ENCODE results near the gene PLEKHA7.

GRCh38 chr11:16924826-16925560 is 89.2 kb downstream of the PLEKHA7 start:
- TF ChIP-seq, protein P1, sequence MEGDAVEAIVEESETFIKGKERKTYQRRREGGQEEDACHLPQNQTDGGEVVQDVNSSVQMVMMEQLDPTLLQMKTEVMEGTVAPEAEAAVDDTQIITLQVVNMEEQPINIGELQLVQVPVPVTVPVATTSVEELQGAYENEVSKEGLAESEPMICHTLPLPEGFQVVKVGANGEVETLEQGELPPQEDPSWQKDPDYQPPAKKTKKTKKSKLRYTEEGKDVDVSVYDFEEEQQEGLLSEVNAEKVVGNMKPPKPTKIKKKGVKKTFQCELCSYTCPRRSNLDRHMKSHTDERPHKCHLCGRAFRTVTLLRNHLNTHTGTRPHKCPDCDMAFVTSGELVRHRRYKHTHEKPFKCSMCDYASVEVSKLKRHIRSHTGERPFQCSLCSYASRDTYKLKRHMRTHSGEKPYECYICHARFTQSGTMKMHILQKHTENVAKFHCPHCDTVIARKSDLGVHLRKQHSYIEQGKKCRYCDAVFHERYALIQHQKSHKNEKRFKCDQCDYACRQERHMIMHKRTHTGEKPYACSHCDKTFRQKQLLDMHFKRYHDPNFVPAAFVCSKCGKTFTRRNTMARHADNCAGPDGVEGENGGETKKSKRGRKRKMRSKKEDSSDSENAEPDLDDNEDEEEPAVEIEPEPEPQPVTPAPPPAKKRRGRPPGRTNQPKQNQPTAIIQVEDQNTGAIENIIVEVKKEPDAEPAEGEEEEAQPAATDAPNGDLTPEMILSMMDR (IDR thresholded peaks at IDR 0.05) = no peak
- no peak for TF ChIP-seq EP300 (IDR thresholded peaks at IDR 0.05)
